Gastrocnemius medialis (tissue), 4 donors: Measurements from ENCODE around the gene SLC32A1. TPM values are rescaled to one million over a fixed set of nuclear protein-coding genes. Genes with fewer than 3 reads are reported as not detected.

ENCODE experiments used
- ATAC-seq, 2 donors: fragments of 150-250 bp; one replicate each; pipeline ENCODE4 v1.9.1; 2016
- DNase-seq, 2 donors: peaks; one replicate each; pipeline ENCODE4 v3.0.0-alpha.2; 2019
- H3K27ac ChIP-seq, 4 donors: fragments of 200-600 bp; sonication (generic); 1 replicate in 1 of 4; 2 replicates in 3 of 4; pipeline ENCODE4 v1.5.1; 2016 to 2018; ENCODE audit warnings: mild to moderate bottlenecking in 2 of 4, moderate library complexity in 1 of 4
- H3K27me3 ChIP-seq, 3 donors: fragments of 200-600 bp; sonication (generic) in 2 of 3; 1 replicate in 1 of 3; 2 replicates in 2 of 3; pipeline versions ENCODE4 v1.5.1 to v1.6.0; 2016 to 2019; ENCODE audit warnings: mild to moderate bottlenecking in 1 of 3, moderate library complexity in 1 of 3
- H3K36me3 ChIP-seq, 2 donors: fragments of 200-600 bp; sonication (generic) in 1 of 2; one replicate each; pipeline ENCODE4 v1.5.1; 2017 to 2018
- H3K4me1 ChIP-seq, 2 donors: fragments of 200-600 bp; sonication (generic) in 1 of 2; one replicate each; pipeline ENCODE4 v1.5.1; 2016 to 2017; ENCODE audit warnings: mild to moderate bottlenecking in 2 of 2
- H3K4me3 ChIP-seq, 4 donors: fragments of 200-600 bp; sonication (generic) in 3 of 4; 1 replicate in 1 of 4; 2 replicates in 3 of 4; pipeline ENCODE4 v1.5.1; 2016 to 2019; ENCODE audit warnings: mild to moderate bottlenecking in 2 of 4
- H3K9me3 ChIP-seq, 3 donors: fragments of 200-600 bp; sonication (generic) in 2 of 3; 1 replicate in 1 of 3; 2 replicates in 2 of 3; pipeline ENCODE4 v1.5.1; 2016 to 2019
- CTCF ChIP-seq, 5 experiments: fragments of 450-650 bp in 3 of 5; fragments of 200-600 bp in 2 of 5; sonication (generic) in 2 of 5; IDR thresholded peaks in 4 of 5; conservative IDR thresholded peaks in 1 of 5; 1 replicate in 4 of 5; 2 replicates in 1 of 5; pipeline ENCODE4 v1.5.1; 2016 to 2019; ENCODE audit warnings: antibody characterized with exemption in 5 of 5, mild to moderate bottlenecking in 3 of 5, moderate library complexity in 3 of 5
- POLR2A ChIP-seq, 2 donors: fragments of 450-650 bp; IDR thresholded peaks; one replicate each; pipeline ENCODE4 v1.6.1; 2017; ENCODE audit warnings: antibody characterized with exemption in 2 of 2, mild to moderate bottlenecking in 2 of 2, moderate library complexity in 2 of 2
- in situ Hi-C, 4 donors: fragments of 200-750 bp; cut with MboI; loops; one replicate each; pipeline versions ENCODE4 v1.15.0 to v1.8.0; 2017; ENCODE audit warnings: low sequenced_read_pairs in 4 of 4
- intact Hi-C: fragments of 100-400 bp; cut with DNase I; formaldehyde crosslinking; loops from one replicate; pipeline ENCODE4 v1.15.1; 2023; ENCODE audit warnings: low total_unique reads
- total RNA-seq, 4 donors: library from RNA; depleted of rRNA; stranded (reverse); fragments of >200 nt; gene quantifications; one replicate each; pipeline versions ENCODE4 v1.1.0 to v1.2.3, GENCODE V29; 2016

SLC32A1 gene
- total RNA-seq, 4 donors from 2014 or later, result not detected

GRCh38 chr20:38726804-38727606 is 2.7 kb downstream of the SLC32A1 start:
- peaks cover 0 to 17% of the 10 kb centered on the region in 2 donors for H3K4me1 ChIP-seq
- ATAC-seq, result no peak
- no peak overlapping the region for H3K27ac ChIP-seq
- intact Hi-C loops, result no loop called here
- no peaks in the 10 kb centered on the region for H3K36me3 ChIP-seq
- peaks cover 96 to 99% (median 99%) of the 10 kb centered on the region in 3 donors for H3K27me3 ChIP-seq
- DNase-seq, result no peak
- H3K9me3 ChIP-seq, result no peaks in the 10 kb centered on the region
- no peak overlapping the region for H3K4me3 ChIP-seq
- in situ Hi-C loops, result no loop called here
- TF ChIP-seq CTCF (IDR thresholded peaks at IDR 0.05 in 4 of 5, conservative IDR thresholded peaks at IDR 0.05 in 1 of 5) (no peak), POLR2A (IDR thresholded peaks at IDR 0.05) (no peak)

- in situ Hi-C loops, result no loop called here
- Histone ChIP-seq H3K36me3 (no peaks in the 10 kb centered on the region), H3K27me3 (peaks cover 96 to 100% (median 98%) of the 10 kb centered on the region in 3 donors), H3K9me3 (no peaks in the 10 kb centered on the region), H3K4me3 (no peak overlapping the region), H3K27ac (no peak overlapping the region), H3K4me1 (peaks cover 0 to 17% of the 10 kb centered on the region in 2 donors)
- DNase-seq (no peak), ATAC-seq (no peak)
- intact Hi-C loops, result no loop called here
- no peak for TF ChIP-seq POLR2A (IDR thresholded peaks at IDR 0.05)
- no peak for TF ChIP-seq CTCF (IDR thresholded peaks at IDR 0.05 in 4 of 5, conservative IDR thresholded peaks at IDR 0.05 in 1 of 5)
Measured at GRCh38 chr20:38727607-38728190, 3.4 kb downstream of the SLC32A1 start.

GRCh38 chr20:38728191-38728781 is 4.0 kb downstream of the SLC32A1 start:
- Histone ChIP-seq H3K27ac (no peak overlapping the region), H3K4me3 (no peak overlapping the region), H3K36me3 (no peaks in the 10 kb centered on the region), H3K9me3 (no peaks in the 10 kb centered on the region), H3K4me1 (peaks cover 0 to 17% of the 10 kb centered on the region in 2 donors), H3K27me3 (peaks cover 96 to 100% (median 97%) of the 10 kb centered on the region in 3 donors)
- DNase-seq, result no peak
- ATAC-seq, result no peak
- in situ Hi-C loops (no loop called here), intact Hi-C loops (no loop called here)
- no peak for TF ChIP-seq CTCF (IDR thresholded peaks at IDR 0.05 in 4 of 5, conservative IDR thresholded peaks at IDR 0.05 in 1 of 5)
- no peak for TF ChIP-seq POLR2A (IDR thresholded peaks at IDR 0.05)

- TF ChIP-seq CTCF (IDR thresholded peaks at IDR 0.05 in 4 of 5, conservative IDR thresholded peaks at IDR 0.05 in 1 of 5) (no peak), POLR2A (IDR thresholded peaks at IDR 0.05) (no peak)
- H3K9me3 ChIP-seq, result no peaks in the 10 kb centered on the region
- ATAC-seq (no peak), DNase-seq (no peak)
- intact Hi-C loops (no loop called here), in situ Hi-C loops (no loop called here)
- H3K36me3 ChIP-seq, result no peaks in the 10 kb centered on the region
- H3K27ac ChIP-seq, result no peak overlapping the region
- H3K27me3 ChIP-seq, result peaks cover 96 to 100% (median 97%) of the 10 kb centered on the region in 3 donors
- peaks cover 0 to 17% of the 10 kb centered on the region in 2 donors for H3K4me1 ChIP-seq
- no peak overlapping the region for H3K4me3 ChIP-seq
Measured at GRCh38 chr20:38728911-38729642, 4.8 kb downstream of the SLC32A1 start.
